ENCODE data around the gene TSSK1B. TPM values are rescaled to one million over a fixed set of nuclear protein-coding genes. Genes with fewer than 3 reads are reported as not detected.

TSSK1B gene
- total and polyA plus RNA-seq, 2 of the 4 experiments (the other 2 are of a cell fraction) = 0.03 to 0.18 TPM

- Histone ChIP-seq H3K27me3 (ENCODE audit: control insufficient read depth, insufficient read depth, low read length) (no peaks in the 10 kb centered on the region), H3K14ac (replicated peaks; ENCODE audit: low read depth, low read length) (no peak overlapping the region), H4K8ac (ENCODE audit: low read depth in 2 of 2, low read length in 2 of 2) (no peak overlapping the region), H3K4me2 (ENCODE audit: low read depth, low read length) (no peak overlapping the region), H2AK5ac (ENCODE audit: low read depth, low read length) (no peak overlapping the region), H2BK15ac (ENCODE audit: low read depth, low read length) (no peak overlapping the region), H2BK20ac (ENCODE audit: low read depth, low read length) (no peak overlapping the region), H3K9ac (ENCODE audit: low read depth, low read length) (no peak overlapping the region), H3K79me1 (ENCODE audit: low read depth in 1 of 2, low read length in 2 of 2) (no peaks in the 10 kb centered on the region), H3K9me3 (ENCODE audit: control insufficient read depth, insufficient read depth, low read length) (no peaks in the 10 kb centered on the region), H4K91ac (ENCODE audit: insufficient read depth, low read depth, low read length) (no peak overlapping the region), H3K36me3 (ENCODE audit: control insufficient read depth, insufficient read depth, low read length) (no peaks in the 10 kb centered on the region), H3K4me3 (ENCODE audit: insufficient read depth, low read depth, low read length) (no peak overlapping the region), H3K4me1 (ENCODE audit: control insufficient read depth, insufficient read depth, low read length) (no peaks in the 10 kb centered on the region), H3K18ac (ENCODE audit: low read depth, low read length) (no peak overlapping the region), H3K23ac (ENCODE audit: low read depth, low read length) (no peak overlapping the region), H3K4ac (ENCODE audit: low read depth, low read length) (no peak overlapping the region), H2BK5ac (ENCODE audit: low read depth, low read length, poor library complexity, severe bottlenecking) (no peak overlapping the region), H3K9me1 (ENCODE audit: insufficient read depth, low read length) (no peaks in the 10 kb centered on the region), H4K20me1 (ENCODE audit: insufficient read depth, low read length) (no peaks in the 10 kb centered on the region), H3K56ac (ENCODE audit: extremely low read depth, insufficient read depth, low read length) (no peak overlapping the region), H2AK9ac (replicated peaks; ENCODE audit: low read depth, low read length, poor library complexity) (no peak overlapping the region), H2AFZ (replicated peaks; ENCODE audit: low read length, poor library complexity) (no peak overlapping the region), H3K27ac (ENCODE audit: insufficient read depth, low read length) (no peak overlapping the region), H2BK120ac (ENCODE audit: low read depth, low read length) (no peak overlapping the region), H4K5ac (ENCODE audit: low read depth, low read length) (no peak overlapping the region)
- intact Hi-C loops (cut with micrococcal nuclease) (no loop called here), in situ Hi-C loops (cut with MboI; ENCODE audit: low sequenced_read_pairs) (no loop called here), dilution Hi-C loops (cut with HindIII; ENCODE audit: low sequenced_read_pairs, unreplicated experiment) (no loop called here)
- no TSS peak for BruUV-seq (replicated peaks)
- no CpG with 5 or more reads among the region's 5 CpGs for WGBS, 2 experiments (ENCODE audit: extremely low coverage in 2 of 2, insufficient read length in 1 of 2)
- POLR2A ChIA-PET (ENCODE audit: unreplicated experiment) = no interaction called here
- no peak for ATAC-seq (ENCODE audit: low read depth)
- TF ChIP-seq CTCF (conservative IDR thresholded peaks at IDR 0.05; ENCODE audit: low read depth, low read length) (no peak), ELK1 (IDR thresholded peaks at IDR 0.05; ENCODE audit: borderline replicate concordance, low read depth, low read length) (no peak), MXI1 (IDR thresholded peaks at IDR 0.05; ENCODE audit: borderline replicate concordance, low read depth, low read length) (no peak), POLR2A (IDR thresholded peaks at IDR 0.05; ENCODE audit: low read depth, low read length) (no peak), FOS (IDR thresholded peaks at IDR 0.05; ENCODE audit: low read depth, low read length) (no peak)
- DNase-seq = no peak
- CTCF ChIA-PET = no interaction called here
Measured at GRCh38 chr5:113480243-113480642, 45.5 kb upstream of the TSSK1B start.
